ENCODE measurements around the gene GPM6B. TPM values are rescaled to one million over a fixed set of nuclear protein-coding genes. Genes with fewer than 3 reads are reported as not detected.

The GPM6B gene
- total and polyA plus RNA-seq, 4 donors = 317 to 757 (median 477) TPM

- DNase-seq (ENCODE audit: low read depth in 4 of 6, low spot score in 6 of 6) = no peak
- Histone ChIP-seq H3K4me1 (ENCODE audit: control insufficient read depth, insufficient read depth, low read length) (peaks cover 6% of the 10 kb centered on the region), H3K27me3 (ENCODE audit: control insufficient read depth, insufficient read depth, low read length) (peaks cover 48% of the 10 kb centered on the region), H3K27ac (ENCODE audit: low read depth, low read length) (peak overlapping the region; percentile 25), H3K9me3 (ENCODE audit: control insufficient read depth, insufficient read depth, low read length) (no peaks in the 10 kb centered on the region), H3K4me3 (ENCODE audit: low read depth, low read length) (no peak overlapping the region), H3K36me3 (ENCODE audit: control insufficient read depth, insufficient read depth, low read length) (no peaks in the 10 kb centered on the region)
- WGBS (ENCODE audit: insufficient coverage) = 78% methylated on average over 5 of the region's 9 CpGs
These were observed 10.6 kb upstream of the GPM6B start for GRCh38 chrX:13827298-13828090.

GRCh38 chrX:13826770-13827169 lies 9.9 kb upstream of the GPM6B start:
- H3K4me3 ChIP-seq (ENCODE audit: low read depth, low read length) = no peak overlapping the region
- H3K27me3 ChIP-seq (ENCODE audit: control insufficient read depth, insufficient read depth, low read length) = peaks cover 50% of the 10 kb centered on the region
- H3K4me1 ChIP-seq (ENCODE audit: control insufficient read depth, insufficient read depth, low read length) = peaks cover 6% of the 10 kb centered on the region
- DNase-seq (ENCODE audit: low read depth in 4 of 6, low spot score in 6 of 6) = peak in 2 of 6 donors; percentile 44 to 59
- H3K36me3 ChIP-seq (ENCODE audit: control insufficient read depth, insufficient read depth, low read length) = no peaks in the 10 kb centered on the region
- no peaks in the 10 kb centered on the region for H3K9me3 ChIP-seq (ENCODE audit: control insufficient read depth, insufficient read depth, low read length)
- 54% methylated on average over 5 of the region's 5 CpGs for WGBS (ENCODE audit: insufficient coverage)
- no peak overlapping the region for H3K27ac ChIP-seq (ENCODE audit: low read depth, low read length)

GRCh38 chrX:13825178-13825762 lies 8.4 kb upstream of the GPM6B start:
- H3K27ac ChIP-seq (ENCODE audit: low read depth, low read length) = no peak overlapping the region
- H3K4me1 ChIP-seq (ENCODE audit: control insufficient read depth, insufficient read depth, low read length) = peaks cover 6% of the 10 kb centered on the region
- DNase-seq (ENCODE audit: low read depth in 4 of 6, low spot score in 6 of 6) = peak in 2 of 6 donors; percentile 33 to 56
- H3K36me3 ChIP-seq (ENCODE audit: control insufficient read depth, insufficient read depth, low read length) = no peaks in the 10 kb centered on the region
- H3K9me3 ChIP-seq (ENCODE audit: control insufficient read depth, insufficient read depth, low read length) = no peaks in the 10 kb centered on the region
- H3K27me3 ChIP-seq (ENCODE audit: control insufficient read depth, insufficient read depth, low read length) = peaks cover 47% of the 10 kb centered on the region
- 57% methylated on average over 6 of the region's 6 CpGs for WGBS (ENCODE audit: insufficient coverage)
- no peak overlapping the region for H3K4me3 ChIP-seq (ENCODE audit: low read depth, low read length)

GRCh38 chrX:13824746-13825145 lies 7.9 kb upstream of the GPM6B start:
- Histone ChIP-seq H3K9me3 (ENCODE audit: control insufficient read depth, insufficient read depth, low read length) (no peaks in the 10 kb centered on the region), H3K27me3 (ENCODE audit: control insufficient read depth, insufficient read depth, low read length) (peaks cover 49% of the 10 kb centered on the region), H3K36me3 (ENCODE audit: control insufficient read depth, insufficient read depth, low read length) (no peaks in the 10 kb centered on the region), H3K4me1 (ENCODE audit: control insufficient read depth, insufficient read depth, low read length) (peaks cover 6% of the 10 kb centered on the region), H3K27ac (ENCODE audit: low read depth, low read length) (no peak overlapping the region), H3K4me3 (ENCODE audit: low read depth, low read length) (no peak overlapping the region)
- 86% methylated on average over 1 of the region's 6 CpGs for WGBS (ENCODE audit: insufficient coverage)
- no peak for DNase-seq (ENCODE audit: low read depth in 4 of 6, low spot score in 6 of 6)

DNA sequence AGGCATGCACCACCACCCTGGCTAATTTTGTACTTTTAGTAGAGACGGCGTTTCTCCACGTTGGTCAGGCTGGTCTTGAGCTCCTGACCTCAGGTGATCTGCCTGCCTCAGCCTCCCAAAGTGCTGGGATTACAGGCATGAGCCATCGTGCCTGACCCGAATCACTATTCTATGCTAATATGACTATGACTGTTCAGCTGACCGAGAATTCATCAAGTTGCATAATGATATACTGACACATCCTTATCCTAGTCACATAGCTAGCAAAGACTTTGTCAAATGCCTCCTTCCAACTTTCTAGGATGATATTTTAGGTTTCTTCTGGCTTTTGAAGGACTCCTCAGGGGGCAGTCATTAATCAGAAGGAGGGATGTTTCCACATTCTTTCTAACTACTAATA lies 4.8 kb upstream of the GPM6B start:
- Histone ChIP-seq H3K4me1 (ENCODE audit: control insufficient read depth, insufficient read depth, low read length) (no peaks in the 10 kb centered on the region), H3K4me3 (ENCODE audit: low read depth, low read length) (no peak overlapping the region), H3K27ac (ENCODE audit: low read depth, low read length) (no peak overlapping the region), H3K27me3 (ENCODE audit: control insufficient read depth, insufficient read depth, low read length) (peaks cover 37% of the 10 kb centered on the region), H3K9me3 (ENCODE audit: control insufficient read depth, insufficient read depth, low read length) (no peaks in the 10 kb centered on the region), H3K36me3 (ENCODE audit: control insufficient read depth, insufficient read depth, low read length) (no peaks in the 10 kb centered on the region)
- DNase-seq (ENCODE audit: low read depth in 4 of 6, low spot score in 6 of 6) = no peak
- 76% methylated on average over 5 of the region's 6 CpGs for WGBS (ENCODE audit: insufficient coverage)

GRCh38 chrX:13816176-13816575 lies 717 bp downstream of the GPM6B start:
- Histone ChIP-seq H3K36me3 (ENCODE audit: control insufficient read depth, insufficient read depth, low read length) (no peaks in the 10 kb centered on the region), H3K4me3 (ENCODE audit: low read depth, low read length) (peak overlapping the region; percentile 28), H3K4me1 (ENCODE audit: control insufficient read depth, insufficient read depth, low read length) (no peaks in the 10 kb centered on the region), H3K27me3 (ENCODE audit: control insufficient read depth, insufficient read depth, low read length) (peaks cover 21% of the 10 kb centered on the region), H3K27ac (ENCODE audit: low read depth, low read length) (peak overlapping the region; percentile 59), H3K9me3 (ENCODE audit: control insufficient read depth, insufficient read depth, low read length) (no peaks in the 10 kb centered on the region)
- WGBS (ENCODE audit: insufficient coverage) = no CpG with 5 or more reads among the region's 6 CpGs
- DNase-seq (ENCODE audit: low read depth in 4 of 6, low spot score in 6 of 6) = peak in 1 of 6 donors; percentile 51

DNA sequence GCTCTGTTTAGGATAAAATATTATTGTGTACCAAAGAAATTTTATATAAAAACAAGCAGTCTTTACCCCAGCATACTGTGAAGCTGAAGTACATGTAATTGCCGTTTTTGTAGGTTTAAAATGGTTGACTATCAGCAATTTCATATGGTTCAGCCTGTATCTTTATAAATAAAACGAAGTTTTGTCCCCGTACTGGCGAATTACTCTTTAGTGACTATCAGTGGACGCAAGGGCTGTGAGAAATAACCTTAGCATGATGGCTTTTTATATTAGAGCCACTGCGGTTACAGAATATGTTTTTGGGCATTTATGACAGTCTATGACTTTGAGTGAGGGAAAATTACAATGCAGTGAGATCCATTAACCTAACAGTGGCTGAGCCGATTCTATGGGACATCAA lies 1.2 kb downstream of the GPM6B start:
- H3K4me3 ChIP-seq (ENCODE audit: low read depth, low read length) = peak overlapping the region; percentile 28
- H3K27ac ChIP-seq (ENCODE audit: low read depth, low read length) = peak overlapping the region; percentile 59
- H3K27me3 ChIP-seq (ENCODE audit: control insufficient read depth, insufficient read depth, low read length) = peaks cover 25% of the 10 kb centered on the region
- WGBS (ENCODE audit: insufficient coverage) = 67% methylated on average over 4 of the region's 7 CpGs
- H3K4me1 ChIP-seq (ENCODE audit: control insufficient read depth, insufficient read depth, low read length) = no peaks in the 10 kb centered on the region
- no peaks in the 10 kb centered on the region for H3K9me3 ChIP-seq (ENCODE audit: control insufficient read depth, insufficient read depth, low read length)
- H3K36me3 ChIP-seq (ENCODE audit: control insufficient read depth, insufficient read depth, low read length) = no peaks in the 10 kb centered on the region
- DNase-seq (ENCODE audit: low read depth in 4 of 6, low spot score in 6 of 6) = peak in 1 of 6 donors; percentile 43

- no peak for DNase-seq (ENCODE audit: low read depth in 4 of 6, low spot score in 6 of 6)
- H3K27ac ChIP-seq (ENCODE audit: low read depth, low read length) = no peak overlapping the region
- no peaks in the 10 kb centered on the region for H3K36me3 ChIP-seq (ENCODE audit: control insufficient read depth, insufficient read depth, low read length)
- peaks cover 18% of the 10 kb centered on the region for H3K27me3 ChIP-seq (ENCODE audit: control insufficient read depth, insufficient read depth, low read length)
- no peak overlapping the region for H3K4me3 ChIP-seq (ENCODE audit: low read depth, low read length)
- H3K4me1 ChIP-seq (ENCODE audit: control insufficient read depth, insufficient read depth, low read length) = no peaks in the 10 kb centered on the region
- H3K9me3 ChIP-seq (ENCODE audit: control insufficient read depth, insufficient read depth, low read length) = no peaks in the 10 kb centered on the region
These were observed 8.0 kb downstream of the GPM6B start for GRCh38 chrX:13808865-13809264.

- no peaks in the 10 kb centered on the region for H3K4me1 ChIP-seq (ENCODE audit: control insufficient read depth, insufficient read depth, low read length)
- H3K9me3 ChIP-seq (ENCODE audit: control insufficient read depth, insufficient read depth, low read length) = no peaks in the 10 kb centered on the region
- peaks cover 18% of the 10 kb centered on the region for H3K27me3 ChIP-seq (ENCODE audit: control insufficient read depth, insufficient read depth, low read length)
- WGBS (ENCODE audit: insufficient coverage) = no CpG with 5 or more reads among the region's 4 CpGs
- no peak overlapping the region for H3K4me3 ChIP-seq (ENCODE audit: low read depth, low read length)
- H3K36me3 ChIP-seq (ENCODE audit: control insufficient read depth, insufficient read depth, low read length) = no peaks in the 10 kb centered on the region
- no peak overlapping the region for H3K27ac ChIP-seq (ENCODE audit: low read depth, low read length)
- no peak for DNase-seq (ENCODE audit: low read depth in 4 of 6, low spot score in 6 of 6)
These were observed 8.6 kb downstream of the GPM6B start for GRCh38 chrX:13808293-13808692.

GRCh38 chrX:13805241-13805640 lies 11.7 kb downstream of the GPM6B start:
- Histone ChIP-seq H3K4me1 (ENCODE audit: control insufficient read depth, insufficient read depth, low read length) (no peaks in the 10 kb centered on the region), H3K4me3 (ENCODE audit: low read depth, low read length) (no peak overlapping the region), H3K27ac (ENCODE audit: low read depth, low read length) (no peak overlapping the region), H3K27me3 (ENCODE audit: control insufficient read depth, insufficient read depth, low read length) (peaks cover 16% of the 10 kb centered on the region), H3K36me3 (ENCODE audit: control insufficient read depth, insufficient read depth, low read length) (no peaks in the 10 kb centered on the region), H3K9me3 (ENCODE audit: control insufficient read depth, insufficient read depth, low read length) (no peaks in the 10 kb centered on the region)
- no peak for DNase-seq (ENCODE audit: low read depth in 4 of 6, low spot score in 6 of 6)
- WGBS (ENCODE audit: insufficient coverage) = no CpG with 5 or more reads among the region's 2 CpGs
